NCI-H2227 (cell line): ENCODE data around the gene CIAO2B.
"Not testable (repeated sequence)": the region's sequence is repeated elsewhere in the genome, so short reads cannot be mapped to it uniquely, and the experiment has no call there.

ENCODE experiments used
- DNase-seq: peaks from one replicate; lab custom pipeline; 2025; ENCODE audit not compliant: unreplicated experiment; lab: John Stamatoyannopoulos, UW

The CIAO2B gene

GRCh38 chr16:66904846-66905632 lies 29.2 kb downstream of the CIAO2B start:
- DNase-seq = no peak

DNA sequence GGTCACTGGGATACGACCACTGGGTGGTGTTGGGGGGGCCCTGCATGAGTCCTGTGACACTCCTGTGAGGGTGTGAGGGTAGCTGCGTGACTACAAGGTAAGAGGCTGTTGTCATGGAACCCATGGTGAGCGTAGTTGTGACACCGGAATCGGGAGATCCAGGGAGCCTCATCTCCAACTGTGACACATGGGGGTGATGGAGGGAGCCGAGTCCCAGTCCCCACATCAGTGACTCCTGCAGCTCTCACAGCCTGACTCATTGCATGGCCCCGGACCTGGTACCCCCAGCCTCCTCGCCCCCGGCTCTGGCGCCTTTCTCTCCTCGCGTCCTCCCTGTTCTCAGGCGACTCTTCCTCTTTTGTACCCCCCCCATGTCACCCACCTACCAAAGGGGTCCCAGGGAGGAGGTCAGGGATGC lies 29.8 kb downstream of the CIAO2B start:
- DNase-seq = no peak

DNA sequence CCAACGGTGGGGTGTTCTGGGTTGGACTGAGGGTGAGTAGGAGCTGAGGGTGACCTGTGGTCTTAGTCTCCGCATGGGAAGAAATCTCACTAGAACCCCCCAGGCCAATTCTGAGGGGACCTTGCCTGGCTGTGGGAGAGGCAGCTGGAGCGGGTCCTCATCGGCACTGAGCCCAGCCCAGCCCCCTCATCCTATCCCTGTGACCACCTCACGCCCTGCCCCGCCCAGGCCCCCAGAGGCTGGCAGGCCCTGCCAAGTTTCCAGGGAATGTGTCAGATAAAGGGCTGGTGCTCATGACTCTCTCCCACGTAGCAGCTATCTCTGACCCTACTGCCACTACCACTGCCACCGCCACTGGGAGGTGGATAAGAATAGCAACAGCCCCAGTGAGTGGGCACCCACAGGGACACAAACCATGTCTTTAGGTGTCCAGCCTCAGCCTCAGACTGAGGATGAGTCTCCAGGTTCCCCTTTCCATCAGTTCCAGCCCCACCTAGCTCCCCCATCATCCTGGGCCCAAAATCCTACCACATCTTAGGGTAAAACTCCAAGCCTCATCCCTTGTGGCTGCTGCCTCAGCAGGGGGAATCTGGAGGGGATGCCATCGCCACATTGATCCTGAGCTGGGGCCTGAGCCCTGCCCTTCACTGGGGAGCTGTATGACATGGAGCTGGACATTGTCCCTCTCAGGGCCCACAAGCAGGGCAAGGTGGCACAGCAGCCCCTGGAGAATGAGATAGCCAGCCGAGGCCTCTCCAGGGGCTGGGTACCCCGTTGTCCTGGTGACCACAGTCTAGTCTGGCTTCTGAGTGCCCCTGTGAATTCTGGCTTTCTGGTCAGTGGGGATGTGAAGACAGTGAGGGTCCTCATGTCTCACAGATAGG lies 30.4 kb downstream of the CIAO2B start:
- DNase-seq = no peak

GRCh38 chr16:66902648-66903543 lies 31.3 kb downstream of the CIAO2B start:
- DNase-seq = no peak

- no peak for DNase-seq
Measured at GRCh38 chr16:66901626-66902025, 32.6 kb downstream of the CIAO2B start.

DNA sequence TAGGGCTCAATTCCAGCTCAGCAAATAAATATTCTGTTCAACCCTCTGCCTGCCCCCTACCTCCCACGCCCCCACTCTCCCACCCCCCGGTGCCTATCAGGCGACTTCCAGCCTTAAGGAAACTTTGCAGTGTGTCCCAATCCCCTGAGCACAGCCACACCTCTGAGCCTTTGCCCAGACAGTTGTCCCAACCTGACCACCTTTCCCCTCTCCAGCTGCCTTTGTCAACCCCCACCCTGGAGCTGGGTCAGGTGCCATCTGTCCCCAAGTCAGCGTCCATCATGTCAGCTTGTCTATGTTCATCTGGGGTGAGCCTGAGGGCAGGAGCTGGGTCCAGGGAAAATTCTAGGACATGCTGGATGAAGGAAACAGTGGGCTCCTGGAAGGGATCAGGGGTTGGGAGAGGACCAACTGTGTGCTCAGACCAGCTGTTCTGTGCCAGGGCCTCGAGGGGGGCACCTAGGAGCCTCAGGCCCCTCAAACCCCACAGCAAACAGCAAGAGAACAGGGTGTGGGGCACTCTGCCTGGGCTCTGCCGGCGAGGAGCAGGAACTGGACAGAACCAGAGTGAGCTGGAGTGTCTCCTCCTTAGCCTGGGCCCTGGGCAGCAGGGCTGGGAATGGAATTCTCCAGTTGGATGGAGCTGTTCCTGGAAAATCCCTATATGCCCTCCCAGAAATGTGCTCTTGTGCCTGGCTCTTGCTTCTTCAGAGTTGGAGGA lies 33.3 kb downstream of the CIAO2B start:
- DNase-seq = no peak

DNA sequence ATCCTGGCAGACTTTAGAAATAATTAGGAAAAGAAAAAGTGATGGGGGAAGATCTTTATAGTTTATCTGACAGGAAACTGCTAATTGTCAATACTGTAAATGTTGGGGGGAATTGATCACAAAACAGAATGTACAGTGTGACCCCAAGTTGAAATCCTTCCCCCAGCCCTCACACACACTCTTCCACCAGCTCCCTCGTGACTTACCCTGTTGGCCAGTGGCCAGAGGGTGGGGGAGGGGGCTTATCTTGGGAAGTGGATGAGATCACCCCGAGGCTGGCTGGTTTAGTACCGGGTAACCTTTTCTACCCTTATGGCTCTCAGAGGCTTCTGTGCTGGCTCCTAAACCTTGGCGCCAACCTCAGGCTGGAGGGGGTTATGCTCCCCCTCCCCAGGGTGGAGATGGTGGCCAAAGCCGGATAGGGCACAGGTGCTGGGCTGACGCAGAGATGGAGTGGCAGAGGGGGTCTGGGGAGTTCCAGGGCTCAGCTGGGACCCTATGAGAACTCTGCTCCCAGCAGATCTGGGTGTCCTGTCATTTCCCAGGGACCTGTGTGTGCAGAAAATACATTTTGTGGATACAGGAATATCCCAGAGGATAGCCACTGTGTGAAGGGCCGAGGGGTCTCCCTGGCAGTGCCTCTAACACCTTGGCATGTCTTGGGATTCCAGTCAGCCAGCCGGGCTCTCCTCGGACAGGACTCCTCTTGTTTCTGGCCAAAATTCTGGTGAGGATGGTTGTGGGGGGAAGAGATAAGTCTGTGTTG lies 34.1 kb downstream of the CIAO2B start:
- DNase-seq = peak; percentile 65

- no peak for DNase-seq
Measured at GRCh38 chr16:66899310-66899944, 34.8 kb downstream of the CIAO2B start.

DNA sequence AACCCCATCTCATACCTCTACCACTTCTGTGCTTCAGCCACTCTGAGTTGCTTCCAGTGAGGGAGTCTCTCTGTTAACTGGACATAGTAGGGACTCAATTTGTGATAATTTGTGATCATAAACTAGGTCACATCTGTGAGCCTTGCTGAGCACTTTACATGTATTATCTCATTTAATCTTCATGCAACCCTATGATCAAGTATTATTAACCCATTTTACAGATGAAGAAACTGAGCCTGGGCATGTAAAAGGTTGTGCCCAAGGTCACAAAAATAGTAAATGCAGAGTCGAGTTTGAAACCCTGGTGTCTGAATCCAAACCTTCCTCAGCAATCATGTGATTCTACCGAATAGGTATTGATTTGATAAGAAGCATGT lies 35.3 kb downstream of the CIAO2B start:
- DNase-seq = no peak

DNA sequence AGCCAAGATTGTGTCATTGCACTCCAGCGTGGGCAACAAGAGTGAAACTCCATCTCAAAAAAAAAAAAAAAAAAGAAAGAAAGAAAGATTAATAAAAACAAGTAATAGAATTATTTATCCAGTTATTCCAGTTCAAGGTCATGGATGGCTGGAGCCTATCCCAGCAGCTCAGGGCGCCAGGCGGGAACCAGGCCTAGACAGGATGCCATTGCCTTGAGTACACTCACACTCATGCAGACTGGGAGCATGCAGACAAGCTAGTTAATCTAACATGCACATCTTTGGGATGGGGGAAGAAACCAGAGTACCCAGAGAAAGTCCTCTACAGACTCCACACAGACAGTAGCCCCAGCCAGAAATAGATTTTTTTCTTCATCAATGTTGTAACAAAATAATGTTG lies 36.0 kb downstream of the CIAO2B start:
- no peak for DNase-seq

GRCh38 chr16:66896682-66897081 lies 37.5 kb downstream of the CIAO2B start:
- DNase-seq = not testable (repeated sequence)

GRCh38 chr16:66895999-66896398 lies 38.2 kb downstream of the CIAO2B start:
- DNase-seq = no peak

GRCh38 chr16:66895689-66895979 lies 38.6 kb downstream of the CIAO2B start:
- DNase-seq = no peak

DNA sequence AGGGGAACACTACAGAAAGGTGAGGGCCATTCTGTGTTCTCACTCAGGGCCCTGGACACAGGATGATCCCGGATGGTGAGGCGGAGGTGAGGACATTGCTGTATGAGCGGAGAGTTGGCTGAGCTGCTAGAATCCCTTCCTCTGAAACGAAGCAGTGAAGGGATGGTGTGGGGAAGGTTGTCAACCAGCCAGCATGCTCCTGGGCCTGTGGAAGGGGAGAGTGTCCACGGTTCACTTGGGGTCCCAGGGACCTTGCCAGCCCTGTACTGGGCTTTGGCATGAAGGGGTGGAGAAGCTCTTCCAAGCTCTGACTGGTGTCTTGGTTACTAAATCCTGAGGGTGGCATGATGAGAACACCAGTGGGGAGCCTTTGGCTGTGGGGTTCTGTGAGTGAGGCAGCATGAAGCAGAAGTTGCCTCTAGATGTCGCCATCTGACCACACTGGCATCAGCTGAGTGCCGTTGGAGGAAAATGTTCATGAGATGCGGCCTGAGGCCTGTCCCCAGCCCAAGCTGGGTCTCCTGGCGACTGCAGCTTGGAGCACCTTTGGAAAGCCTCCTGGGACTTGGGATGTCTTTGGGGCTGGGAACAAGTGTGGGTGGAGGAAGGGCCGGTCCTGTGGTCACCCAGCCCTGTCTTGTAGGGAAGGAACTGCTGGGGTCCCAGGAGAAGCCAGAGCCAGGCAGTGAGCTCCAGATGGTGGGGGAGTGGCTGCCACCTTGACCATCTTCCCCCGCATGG lies 39.1 kb downstream of the CIAO2B start:
- DNase-seq = peak; percentile 76

DNA sequence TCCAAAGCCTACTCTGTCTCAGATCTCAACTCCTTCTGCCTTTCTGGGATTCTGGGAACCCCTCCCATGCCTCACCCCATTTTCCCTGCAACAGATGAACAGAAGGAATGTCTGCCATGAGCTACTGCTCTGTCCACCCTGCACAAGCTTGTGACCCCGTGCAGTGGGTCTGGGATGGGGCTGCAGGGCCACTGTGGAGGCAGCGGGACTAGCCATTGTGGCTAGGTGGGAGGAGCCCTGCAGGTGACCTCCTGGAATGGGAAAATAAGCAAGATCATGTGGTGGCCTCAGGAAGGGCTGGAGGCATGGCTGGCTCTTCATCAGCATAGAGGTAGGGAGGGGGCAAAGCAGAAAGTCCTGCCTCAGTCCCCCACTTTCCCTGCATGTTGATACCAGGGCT lies 40.1 kb downstream of the CIAO2B start:
- no peak for DNase-seq

DNA sequence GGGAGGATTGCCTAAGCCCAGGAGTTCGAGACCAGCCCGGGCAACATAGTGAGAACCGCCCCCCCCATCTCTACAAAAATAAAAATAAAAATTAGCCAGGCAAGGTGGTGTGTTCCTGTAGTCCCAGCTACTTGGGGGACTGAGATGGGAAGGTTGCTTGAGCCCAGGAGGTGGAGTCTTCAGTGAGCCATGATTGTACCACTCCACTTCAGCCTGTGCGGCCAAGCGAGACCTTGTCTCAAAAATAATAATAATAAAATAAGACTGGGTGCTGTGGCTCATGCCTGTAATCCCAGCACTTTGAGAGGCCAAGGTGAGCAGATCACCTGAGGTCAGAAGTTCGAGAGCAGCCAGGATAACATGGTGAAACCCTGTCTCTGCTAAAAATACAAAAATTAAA lies 42.4 kb downstream of the CIAO2B start:
- no peak for DNase-seq

DNA sequence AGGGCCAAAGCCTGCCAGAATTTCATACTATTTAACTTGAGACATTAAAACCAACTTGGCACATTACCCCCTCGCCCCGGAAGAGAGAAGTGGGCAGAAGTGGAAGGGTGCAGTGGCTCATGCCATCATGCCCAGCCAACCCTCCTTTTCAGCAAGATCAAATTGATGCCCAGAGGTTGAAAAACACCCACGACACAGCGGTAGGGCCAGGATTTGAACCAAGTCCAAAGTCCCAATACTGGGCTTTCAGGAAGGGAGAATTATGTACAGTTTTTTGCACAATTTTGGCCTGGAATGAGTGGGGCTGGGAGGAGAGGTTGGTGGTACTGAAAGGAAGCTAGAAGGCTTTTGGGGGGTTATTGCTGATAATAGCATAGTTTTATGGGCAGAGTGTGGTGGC lies 42.8 kb downstream of the CIAO2B start:
- no peak for DNase-seq

GRCh38 chr16:66890799-66891198 lies 43.4 kb downstream of the CIAO2B start:
- DNase-seq = no peak

DNA sequence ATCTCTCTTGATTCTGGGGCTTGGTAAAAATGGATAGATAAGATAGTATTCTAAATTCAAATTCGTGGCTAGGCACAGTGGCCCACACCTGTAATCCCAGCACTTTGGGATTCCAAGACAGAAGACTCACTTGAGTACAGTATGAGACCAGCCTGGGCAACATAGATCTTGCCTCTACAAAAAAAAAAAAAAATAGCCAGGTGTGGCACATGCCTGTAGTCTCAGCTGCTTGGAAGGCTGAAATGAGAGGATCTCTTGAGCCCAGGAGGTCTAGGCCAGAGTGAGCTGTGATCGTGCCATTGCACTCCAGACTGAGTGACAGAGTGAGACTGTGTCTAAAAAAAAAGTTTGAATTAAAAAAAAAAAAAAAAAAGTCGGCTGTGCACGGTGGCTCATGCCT lies 44.6 kb downstream of the CIAO2B start:
- DNase-seq = no peak
